ENCODE results near the gene SERPINH1.

Gene SERPINH1

GRCh38 chr11:75557666-75558494 is 4.2 kb upstream of the SERPINH1 start:
- DNase-seq, result no peak

- DNase-seq, result no peak
These were observed 2.9 kb upstream of the SERPINH1 start for GRCh38 chr11:75558939-75559843.

- DNase-seq, result no peak
These were observed 1.4 kb upstream of the SERPINH1 start for GRCh38 chr11:75560644-75561043.

- DNase-seq, result no peak
These were observed 516 bp upstream of the SERPINH1 start for GRCh38 chr11:75561426-75562047.

- DNase-seq, result no peak
These were observed 907 bp downstream of the SERPINH1 start for GRCh38 chr11:75562836-75563484.

- DNase-seq, result no peak
These were observed 1.5 kb downstream of the SERPINH1 start for GRCh38 chr11:75563501-75563977.

GRCh38 chr11:75563978-75564552 is 2.0 kb downstream of the SERPINH1 start:
- DNase-seq, result no peak

- no peak for DNase-seq
These were observed 3.3 kb downstream of the SERPINH1 start for GRCh38 chr11:75565221-75565814.

GRCh38 chr11:75565916-75566762 is 4.1 kb downstream of the SERPINH1 start:
- DNase-seq, result no peak

GRCh38 chr11:75566763-75567279 is 4.8 kb downstream of the SERPINH1 start:
- no peak for DNase-seq

GRCh38 chr11:75567971-75568370 is 5.9 kb downstream of the SERPINH1 start:
- DNase-seq, result no peak

- DNase-seq, result no peak
These were observed 6.7 kb downstream of the SERPINH1 start for GRCh38 chr11:75568616-75569219.

GRCh38 chr11:75570559-75571139 is 8.6 kb downstream of the SERPINH1 start:
- DNase-seq, result no peak

- DNase-seq, result no peak
These were observed 9.6 kb downstream of the SERPINH1 start for GRCh38 chr11:75571625-75572024.

- DNase-seq, result no peak
These were observed 10.7 kb downstream of the SERPINH1 start for GRCh38 chr11:75572744-75573143.

GRCh38 chr11:75574698-75575602 is 12.9 kb downstream of the SERPINH1 start:
- no peak for DNase-seq

- no peak for DNase-seq
These were observed 14.0 kb downstream of the SERPINH1 start for GRCh38 chr11:75576017-75576416.

GRCh38 chr11:75576499-75576918 is 14.5 kb downstream of the SERPINH1 start:
- DNase-seq, result peak; percentile 74

- DNase-seq, result peak; percentile 36
These were observed 15.2 kb downstream of the SERPINH1 start for GRCh38 chr11:75577207-75577606.
